ENCODE results near the gene ACSM4.

ACSM4 gene

DNA sequence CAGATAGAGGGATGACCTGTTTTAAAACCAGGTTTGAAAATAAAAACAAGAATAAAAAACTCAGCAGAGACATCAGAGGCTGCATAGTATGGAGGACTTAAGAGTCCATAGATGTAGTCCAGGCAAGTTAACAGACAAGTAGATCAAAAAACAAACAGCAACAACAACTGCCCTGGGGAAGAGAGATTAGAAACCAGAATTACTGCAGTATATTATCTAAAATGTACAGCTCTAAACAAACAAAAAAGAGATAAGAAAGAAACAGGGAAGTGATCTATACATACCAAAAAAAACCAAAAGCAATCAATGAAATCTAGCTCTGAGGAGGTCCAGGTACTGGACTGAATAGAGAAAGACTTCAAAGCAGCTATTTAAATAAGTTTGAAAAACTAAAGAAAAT lies 48.8 kb downstream of the ACSM4 start:
- Histone ChIP-seq H3K36me3 (no peaks in the 10 kb centered on the region), H3K4me3 (ENCODE audit: low read depth in 1 of 2, low read length in 1 of 2) (no peak overlapping the region), H3K27ac (no peak overlapping the region), H3K27me3 (peaks cover 16% of the 10 kb centered on the region), H3K9me3 (no peaks in the 10 kb centered on the region), H3K4me1 (ENCODE audit: control insufficient read depth in 1 of 2, insufficient read depth in 1 of 2, low read depth in 1 of 2, low read length in 1 of 2) (peaks cover 0 to 9% of the 10 kb centered on the region in 2 experiments)
- TF ChIP-seq, protein P1, sequence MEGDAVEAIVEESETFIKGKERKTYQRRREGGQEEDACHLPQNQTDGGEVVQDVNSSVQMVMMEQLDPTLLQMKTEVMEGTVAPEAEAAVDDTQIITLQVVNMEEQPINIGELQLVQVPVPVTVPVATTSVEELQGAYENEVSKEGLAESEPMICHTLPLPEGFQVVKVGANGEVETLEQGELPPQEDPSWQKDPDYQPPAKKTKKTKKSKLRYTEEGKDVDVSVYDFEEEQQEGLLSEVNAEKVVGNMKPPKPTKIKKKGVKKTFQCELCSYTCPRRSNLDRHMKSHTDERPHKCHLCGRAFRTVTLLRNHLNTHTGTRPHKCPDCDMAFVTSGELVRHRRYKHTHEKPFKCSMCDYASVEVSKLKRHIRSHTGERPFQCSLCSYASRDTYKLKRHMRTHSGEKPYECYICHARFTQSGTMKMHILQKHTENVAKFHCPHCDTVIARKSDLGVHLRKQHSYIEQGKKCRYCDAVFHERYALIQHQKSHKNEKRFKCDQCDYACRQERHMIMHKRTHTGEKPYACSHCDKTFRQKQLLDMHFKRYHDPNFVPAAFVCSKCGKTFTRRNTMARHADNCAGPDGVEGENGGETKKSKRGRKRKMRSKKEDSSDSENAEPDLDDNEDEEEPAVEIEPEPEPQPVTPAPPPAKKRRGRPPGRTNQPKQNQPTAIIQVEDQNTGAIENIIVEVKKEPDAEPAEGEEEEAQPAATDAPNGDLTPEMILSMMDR (IDR thresholded peaks at IDR 0.05), result no peak

DNA sequence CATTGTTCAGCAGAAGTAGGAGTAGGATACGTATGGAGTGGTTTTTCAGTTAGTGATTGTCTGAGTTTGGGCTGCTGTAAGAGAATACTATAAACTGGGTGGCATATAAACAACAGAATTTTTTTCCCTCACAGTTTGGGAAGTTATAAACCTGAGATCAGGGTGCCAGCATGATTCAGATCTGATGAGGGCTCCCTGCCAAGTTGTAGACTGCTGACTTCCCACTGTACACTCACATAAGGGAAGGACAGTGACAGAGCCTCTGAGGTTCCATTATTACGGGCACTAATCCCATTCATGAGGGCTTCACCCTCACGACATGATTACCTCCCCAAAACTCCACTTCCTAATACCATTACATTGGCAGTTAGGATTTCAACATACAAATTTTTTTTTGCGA lies 50.7 kb downstream of the ACSM4 start:
- TF ChIP-seq, protein P1 (IDR thresholded peaks at IDR 0.05), result no peak
- Histone ChIP-seq H3K27me3 (peaks cover 33% of the 10 kb centered on the region), H3K36me3 (no peaks in the 10 kb centered on the region), H3K9me3 (no peaks in the 10 kb centered on the region), H3K4me3 (ENCODE audit: low read depth in 1 of 2, low read length in 1 of 2) (no peak overlapping the region), H3K27ac (no peak overlapping the region), H3K4me1 (ENCODE audit: control insufficient read depth in 1 of 2, insufficient read depth in 1 of 2, low read depth in 1 of 2, low read length in 1 of 2) (peaks cover 0 to 9% of the 10 kb centered on the region in 2 experiments)

DNA sequence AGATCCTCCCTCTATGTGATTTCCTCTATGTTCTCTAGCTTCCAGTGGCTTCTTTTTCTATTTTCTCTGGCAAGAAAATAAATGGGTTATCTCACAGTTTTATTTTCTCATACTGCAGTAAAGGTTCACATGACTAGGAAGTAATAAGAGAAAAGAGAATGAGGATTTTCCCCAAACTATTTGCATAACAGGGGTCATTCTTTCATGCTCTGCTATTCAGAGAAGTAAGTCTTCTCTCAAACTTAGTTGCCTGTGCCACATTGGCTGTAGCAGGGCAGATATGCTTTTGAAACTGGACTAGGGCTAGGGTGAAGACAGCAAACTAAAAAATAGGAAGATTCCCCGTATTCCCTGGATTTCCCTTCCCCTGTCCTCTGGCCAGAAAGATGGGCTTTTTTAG lies 57.4 kb downstream of the ACSM4 start:
- no peak overlapping the region for H3K4me3 ChIP-seq (ENCODE audit: low read depth in 1 of 2, low read length in 1 of 2)
- H3K27me3 ChIP-seq, result peaks cover 38% of the 10 kb centered on the region
- no peaks in the 10 kb centered on the region for H3K9me3 ChIP-seq
- H3K27ac ChIP-seq, result no peak overlapping the region
- H3K36me3 ChIP-seq, result no peaks in the 10 kb centered on the region
- no peaks in the 10 kb centered on the region for H3K4me1 ChIP-seq (ENCODE audit: control insufficient read depth in 1 of 2, insufficient read depth in 1 of 2, low read depth in 1 of 2, low read length in 1 of 2)
- TF ChIP-seq, protein P1 (IDR thresholded peaks at IDR 0.05), result no peak

DNA sequence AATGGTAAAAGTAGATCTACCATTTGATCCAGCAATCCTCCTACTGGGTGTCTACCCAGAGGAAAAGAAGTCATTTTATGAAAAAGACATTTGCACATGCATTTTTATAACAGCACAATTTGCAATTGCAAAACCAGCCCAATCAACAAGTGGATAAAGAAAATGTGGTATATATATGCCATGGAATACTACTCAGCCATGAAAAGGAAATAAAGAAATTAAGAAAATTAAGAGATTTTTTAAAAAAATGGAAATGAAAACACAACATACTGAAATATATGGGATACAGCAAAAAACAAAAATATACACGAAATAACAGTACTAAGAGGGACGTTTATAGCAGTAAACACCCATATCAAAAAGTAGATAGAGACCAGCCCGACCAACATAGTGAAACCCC lies 58.9 kb downstream of the ACSM4 start:
- Histone ChIP-seq H3K9me3 (no peaks in the 10 kb centered on the region), H3K27me3 (peaks cover 27% of the 10 kb centered on the region), H3K27ac (no peak overlapping the region), H3K4me3 (ENCODE audit: low read depth in 1 of 2, low read length in 1 of 2) (no peak overlapping the region), H3K4me1 (ENCODE audit: control insufficient read depth in 1 of 2, insufficient read depth in 1 of 2, low read depth in 1 of 2, low read length in 1 of 2) (no peaks in the 10 kb centered on the region), H3K36me3 (no peaks in the 10 kb centered on the region)
- TF ChIP-seq, protein P1 (IDR thresholded peaks at IDR 0.05), result no peak

DNA sequence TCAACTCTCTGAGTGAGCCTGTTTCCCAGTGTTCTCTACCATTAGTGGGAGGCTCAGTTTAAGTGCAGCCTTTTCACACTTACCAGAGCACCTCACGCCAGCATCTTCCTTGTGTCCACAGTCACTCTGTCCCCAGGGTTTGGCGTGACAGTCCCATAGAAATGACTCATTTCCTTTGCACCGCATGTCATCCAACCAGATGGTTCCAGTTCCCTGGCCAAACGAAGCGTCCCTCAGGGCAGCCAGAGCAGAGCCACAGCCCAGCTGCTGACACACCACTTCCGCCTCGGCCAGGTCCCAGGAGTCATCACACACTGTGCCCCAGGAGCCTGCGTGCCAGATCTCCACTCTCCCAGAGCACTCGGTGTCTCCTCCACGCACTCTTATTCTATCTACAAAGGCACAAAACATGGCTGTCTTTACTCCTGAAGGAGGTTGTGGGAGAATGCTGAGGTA lies 65.4 kb downstream of the ACSM4 start:
- no peaks in the 10 kb centered on the region for H3K9me3 ChIP-seq
- H3K36me3 ChIP-seq, result no peaks in the 10 kb centered on the region
- no peak overlapping the region for H3K27ac ChIP-seq
- TF ChIP-seq, protein P1 (IDR thresholded peaks at IDR 0.05), result no peak
- H3K4me1 ChIP-seq (ENCODE audit: control insufficient read depth in 1 of 2, insufficient read depth in 1 of 2, low read depth in 1 of 2, low read length in 1 of 2), result no peaks in the 10 kb centered on the region
- H3K27me3 ChIP-seq, result peaks cover under 1% of the 10 kb centered on the region
- H3K4me3 ChIP-seq (ENCODE audit: low read depth in 1 of 2, low read length in 1 of 2), result no peak overlapping the region

DNA sequence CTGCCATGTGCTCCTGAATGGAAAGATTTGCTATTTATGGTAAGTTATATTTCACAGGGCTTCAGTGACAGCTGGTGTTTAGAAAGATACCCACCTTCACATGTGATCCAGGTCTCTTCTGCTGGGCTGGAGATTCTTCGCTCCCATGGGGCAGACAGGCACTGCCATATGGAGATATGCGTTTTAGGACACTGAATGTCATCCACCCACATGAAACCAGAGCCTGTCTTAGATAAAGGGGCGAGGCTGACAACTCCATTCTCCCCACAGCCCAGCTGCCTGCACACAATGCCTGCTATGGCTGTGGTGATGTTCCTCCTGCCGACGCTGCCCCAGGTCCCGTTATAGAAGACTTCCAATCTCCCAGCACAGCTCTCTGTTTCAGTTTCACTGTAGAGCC lies 69.4 kb downstream of the ACSM4 start:
- H3K9me3 ChIP-seq, result no peaks in the 10 kb centered on the region
- H3K4me3 ChIP-seq (ENCODE audit: low read depth in 1 of 2, low read length in 1 of 2), result no peak overlapping the region
- no peak overlapping the region for H3K27ac ChIP-seq
- H3K27me3 ChIP-seq, result peaks cover 6% of the 10 kb centered on the region
- H3K36me3 ChIP-seq, result no peaks in the 10 kb centered on the region
- H3K4me1 ChIP-seq (ENCODE audit: control insufficient read depth in 1 of 2, insufficient read depth in 1 of 2, low read depth in 1 of 2, low read length in 1 of 2), result no peaks in the 10 kb centered on the region
- TF ChIP-seq, protein P1 (IDR thresholded peaks at IDR 0.05), result no peak
